Stimulated activated naive CD4-positive, alpha-beta T cell treated with Interleukin-2 at 50 U/mL for 16 hours (primary cell): Measurements from ENCODE around the gene TPT1.
"Not testable (repeated sequence)": the region's sequence is repeated elsewhere in the genome, so short reads cannot be mapped to it uniquely, and the experiment has no call there.

Source experiments
- DNase-seq: peaks from one replicate; lab custom pipeline; 2025; lab: John Stamatoyannopoulos, UW

Gene TPT1

DNA sequence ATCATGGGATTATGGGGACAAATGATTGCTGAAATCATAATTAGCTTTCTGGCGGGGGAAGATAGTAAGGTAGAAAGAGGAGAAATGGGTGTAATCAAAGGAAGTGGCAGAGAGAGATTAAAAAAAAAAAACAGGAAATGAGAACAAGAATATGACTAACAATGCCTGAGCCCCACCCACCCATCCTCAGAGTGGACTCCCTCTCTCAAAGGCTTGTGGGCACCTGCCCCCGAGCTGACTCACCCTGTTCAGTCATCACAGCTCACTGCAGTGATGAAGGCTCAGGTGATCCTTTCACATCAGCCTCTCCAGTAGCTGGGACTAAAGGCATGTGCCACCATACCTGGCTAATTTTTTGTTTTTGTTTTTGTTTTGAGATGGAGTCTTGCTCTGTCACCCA is 26.4 kb upstream of the TPT1 start:
- DNase-seq: peak; percentile 93

DNA sequence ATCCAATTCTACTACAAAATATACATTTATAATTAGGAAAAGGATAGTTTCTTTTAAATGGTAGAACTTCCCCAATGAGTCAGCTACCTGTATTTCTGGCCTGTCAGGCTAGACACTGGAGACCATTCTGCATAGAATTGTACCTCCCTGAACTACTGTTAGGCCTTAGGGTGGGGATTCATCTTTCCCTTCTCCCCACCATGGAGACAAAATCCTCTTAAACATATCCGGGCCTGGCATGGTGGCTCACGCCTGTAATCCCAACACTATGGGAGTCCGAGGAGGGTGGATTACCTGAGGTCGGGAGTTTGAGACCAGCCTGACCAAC is 24.5 kb upstream of the TPT1 start:
- no peak for DNase-seq

DNA sequence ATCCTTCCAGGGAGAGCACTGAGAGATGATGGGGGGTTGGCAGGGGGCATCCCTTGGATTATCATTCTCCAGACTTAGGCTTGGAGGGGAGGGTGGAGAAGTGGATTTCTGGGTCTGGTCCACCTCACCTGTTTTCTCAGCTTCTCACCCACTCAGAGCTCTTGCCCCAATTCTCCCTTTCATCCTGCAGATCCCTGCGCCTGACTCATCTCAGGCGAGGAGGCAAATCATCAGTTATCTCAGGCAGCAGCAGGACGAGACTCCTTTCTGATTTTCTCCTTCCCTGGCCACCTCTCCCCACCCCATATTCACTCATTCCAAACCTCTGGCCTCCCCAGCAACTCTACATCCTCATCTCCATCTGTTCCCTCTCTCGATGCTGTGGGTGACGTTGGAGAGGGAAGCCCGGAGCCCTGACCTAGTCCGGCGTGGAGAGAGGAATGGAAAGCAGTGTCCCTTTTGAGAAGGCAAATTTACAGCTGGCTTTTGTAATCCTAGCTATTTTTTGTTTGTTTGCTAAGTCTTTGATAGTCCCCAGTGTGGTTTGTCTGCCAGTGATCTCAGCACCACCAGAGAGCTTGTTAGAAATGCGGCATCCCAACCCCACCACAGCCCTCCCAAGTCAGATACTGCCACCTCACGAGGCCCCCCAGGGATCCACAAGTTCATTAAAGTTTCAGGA is 24.0 kb upstream of the TPT1 start:
- no peak for DNase-seq

DNA sequence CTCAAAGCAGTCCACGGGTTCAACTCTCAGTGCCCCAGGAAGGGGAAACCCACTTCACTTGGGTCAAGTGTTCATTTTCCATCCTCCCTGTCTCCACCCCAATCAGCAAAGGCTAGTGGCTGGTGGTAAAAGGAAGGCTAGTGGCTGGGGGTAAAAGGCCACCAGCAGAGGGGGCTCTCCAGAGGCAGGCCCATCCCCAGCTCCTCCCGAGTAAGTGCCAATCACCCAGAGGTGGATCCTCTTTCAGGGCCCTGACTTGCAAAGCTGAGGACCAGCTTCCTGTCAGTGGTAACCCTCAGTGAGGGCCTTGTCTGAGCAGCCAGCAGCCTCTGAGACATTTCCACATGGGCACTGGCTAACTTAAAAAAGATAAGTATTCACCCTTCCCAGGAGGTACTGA is 22.0 kb upstream of the TPT1 start:
- no peak for DNase-seq

DNA sequence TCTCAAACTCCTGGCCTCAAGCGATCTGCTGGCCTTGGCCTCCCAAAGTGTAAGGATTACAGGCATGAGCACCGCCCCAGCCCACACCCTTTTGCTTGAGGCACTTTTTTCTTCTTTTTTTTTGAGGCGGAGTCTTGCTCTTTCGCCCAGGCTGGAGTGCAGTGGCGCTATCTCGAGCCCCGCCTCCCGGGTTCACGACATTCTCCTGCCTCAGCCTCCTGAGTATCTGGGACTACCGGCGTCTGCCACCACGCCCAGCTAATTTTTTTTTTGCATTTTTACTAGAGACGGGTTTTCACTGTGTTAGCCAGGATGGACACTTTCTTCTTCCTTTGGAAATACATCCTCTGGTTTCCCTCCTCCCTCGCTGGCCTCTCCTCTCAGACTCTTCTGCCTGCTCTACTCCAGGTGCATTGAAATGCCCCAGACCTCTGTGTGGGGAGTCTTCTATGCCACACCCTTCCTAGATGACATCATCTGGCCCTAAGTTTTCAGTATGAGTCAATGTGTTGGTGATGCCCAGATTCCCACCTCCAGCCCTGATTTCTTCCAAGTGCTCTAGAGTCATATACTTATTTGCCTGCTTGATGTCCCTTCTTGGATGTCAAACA is 20.7 kb upstream of the TPT1 start:
- no peak for DNase-seq

DNA sequence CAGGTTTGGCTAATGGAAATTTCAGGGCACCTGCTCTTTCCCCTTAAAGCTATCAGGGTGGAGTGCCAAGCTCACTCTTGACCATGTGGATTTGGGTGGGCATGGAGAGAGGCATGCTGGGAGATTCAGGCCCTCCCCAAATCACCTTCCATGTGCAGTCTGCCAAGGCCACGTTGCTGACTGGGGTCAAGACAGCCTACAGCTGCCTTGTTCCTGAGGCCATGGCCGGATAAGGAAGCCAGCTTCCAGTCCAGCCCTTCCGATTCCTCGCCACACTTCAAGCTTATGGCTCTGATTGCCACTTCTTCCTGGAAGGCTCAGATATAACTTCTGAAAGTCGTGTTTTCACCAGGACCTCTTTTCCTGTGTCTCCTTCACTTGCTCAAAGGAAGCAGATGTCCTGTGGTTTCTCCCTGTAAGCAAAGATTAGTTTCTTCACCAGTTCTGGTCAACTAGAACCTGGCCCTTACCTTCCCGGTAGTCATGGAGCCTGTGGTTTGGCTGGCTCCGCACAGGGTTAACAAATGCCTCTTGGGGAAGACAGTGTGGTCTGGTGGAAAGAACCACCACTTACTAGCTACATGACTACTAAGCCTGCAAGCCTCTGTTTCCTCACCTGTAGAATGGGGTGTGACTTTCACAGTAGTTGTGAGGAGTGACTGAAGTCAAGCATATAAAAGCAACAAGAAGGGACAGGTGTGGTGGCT is 16.1 kb upstream of the TPT1 start:
- no peak for DNase-seq

DNA sequence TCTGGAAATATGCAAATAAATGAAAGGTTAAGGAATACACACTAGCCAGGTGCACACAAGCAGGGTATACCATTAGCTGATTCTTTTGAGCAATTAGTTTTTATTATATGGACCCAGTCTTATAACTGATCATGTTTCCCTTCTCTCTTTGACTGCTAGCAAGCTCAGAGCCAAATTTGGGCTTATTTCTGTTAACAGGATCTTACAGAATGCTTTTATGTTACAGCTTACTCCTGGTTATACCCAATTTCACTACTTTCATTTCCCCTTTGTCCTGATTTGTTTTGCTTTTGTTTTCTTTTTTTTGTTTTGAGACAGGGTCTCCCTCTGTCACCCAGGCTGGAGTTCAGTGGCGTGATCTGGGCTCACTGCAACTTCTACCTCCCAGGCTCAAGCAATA is 12.9 kb upstream of the TPT1 start:
- no peak for DNase-seq

DNA sequence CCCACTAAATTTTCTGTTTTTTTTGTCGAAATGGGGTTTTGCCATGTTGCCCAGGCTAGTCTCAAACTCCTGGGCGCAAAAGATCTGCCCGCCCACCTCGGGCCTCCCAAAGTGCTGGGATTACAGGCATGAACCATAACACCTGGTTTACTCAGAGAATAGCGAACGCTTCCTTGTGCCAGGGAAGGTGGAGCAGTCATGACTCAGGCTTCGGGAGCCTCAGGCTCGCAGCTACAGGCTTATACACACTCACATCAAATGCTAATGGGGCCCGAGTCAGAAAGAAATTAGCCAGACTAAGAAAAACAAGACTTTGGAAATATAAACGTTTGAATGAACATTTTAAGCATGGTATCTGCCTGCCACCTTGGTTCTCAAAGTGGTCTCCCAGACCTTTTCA is 11.0 kb upstream of the TPT1 start:
- no peak for DNase-seq

DNA sequence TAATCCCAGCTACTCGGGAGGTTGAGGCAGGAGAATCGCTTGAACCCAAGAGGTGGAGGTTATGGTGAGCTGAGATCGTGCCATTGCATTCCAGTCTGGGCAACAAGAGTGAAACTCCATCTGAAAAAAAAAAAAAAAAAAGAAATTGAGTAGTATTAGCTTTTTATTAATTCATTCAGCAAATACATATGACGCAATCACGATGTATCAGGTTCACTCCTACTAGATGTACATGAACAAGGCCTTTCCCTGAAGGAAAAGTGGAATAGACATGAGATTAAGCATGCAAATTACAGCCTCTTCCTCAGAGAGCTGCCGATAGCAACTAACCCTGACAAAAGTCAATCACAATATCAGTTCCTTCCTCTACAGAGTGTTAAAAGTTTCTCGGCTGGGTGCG is 9.2 kb upstream of the TPT1 start:
- DNase-seq: no peak

DNA sequence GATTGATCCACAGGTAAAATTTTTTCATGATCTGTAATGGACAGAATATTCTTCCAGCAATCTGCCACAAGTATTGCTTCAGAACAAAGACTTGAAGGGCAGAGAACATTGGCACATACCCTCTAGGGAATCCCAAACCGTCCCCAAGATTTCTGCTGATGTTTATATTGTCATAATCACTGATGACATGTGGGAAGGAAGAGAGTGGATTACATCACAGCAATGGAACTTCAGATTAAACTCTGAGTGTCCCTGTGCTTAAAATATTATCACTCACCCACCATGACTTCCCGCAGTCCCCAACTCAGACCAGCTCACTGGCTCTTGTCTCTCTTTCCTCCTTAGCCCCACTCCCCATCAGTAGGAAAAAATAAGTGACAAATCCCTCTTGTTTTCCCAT is 8.5 kb upstream of the TPT1 start:
- no peak for DNase-seq

DNA sequence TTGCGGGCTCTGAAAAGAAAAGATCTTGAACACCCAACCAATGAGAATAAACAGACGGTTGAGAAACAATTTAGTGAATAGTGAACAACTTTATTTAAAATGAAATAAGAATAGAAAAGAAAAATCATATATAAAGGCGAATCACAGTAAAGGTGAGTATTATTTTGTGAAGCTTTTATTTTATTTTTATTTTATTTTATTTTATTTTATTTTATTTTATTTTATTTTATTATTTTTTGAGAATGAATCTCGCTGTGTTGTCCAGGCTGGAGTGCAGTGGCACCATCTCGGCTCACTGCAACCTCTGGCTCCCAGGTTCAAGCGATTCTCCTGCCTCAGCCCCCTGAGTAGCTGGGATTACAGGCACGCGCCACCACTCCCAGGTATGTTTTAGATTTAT is 3.1 kb upstream of the TPT1 start:
- not testable (repeated sequence) for DNase-seq

DNA sequence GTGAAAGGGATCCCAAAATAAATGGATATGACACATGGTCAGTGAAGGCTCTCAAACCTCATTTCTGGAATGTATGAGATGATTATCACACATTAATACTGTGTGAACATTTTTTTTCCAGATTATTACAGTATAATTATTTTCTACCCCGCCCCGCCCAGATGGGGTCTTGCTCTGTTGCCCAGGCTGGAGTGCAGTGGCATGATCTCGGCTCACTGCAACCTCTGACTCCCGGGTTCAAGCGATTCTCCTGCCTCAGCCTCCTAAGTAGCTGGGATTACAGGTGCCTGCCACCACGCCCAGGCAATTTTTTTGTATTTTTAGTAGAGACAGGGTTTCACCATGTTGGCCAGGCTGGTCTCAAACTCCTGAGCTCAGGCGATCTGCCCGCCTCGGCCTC is 2.1 kb upstream of the TPT1 start:
- not testable (repeated sequence) for DNase-seq

DNA sequence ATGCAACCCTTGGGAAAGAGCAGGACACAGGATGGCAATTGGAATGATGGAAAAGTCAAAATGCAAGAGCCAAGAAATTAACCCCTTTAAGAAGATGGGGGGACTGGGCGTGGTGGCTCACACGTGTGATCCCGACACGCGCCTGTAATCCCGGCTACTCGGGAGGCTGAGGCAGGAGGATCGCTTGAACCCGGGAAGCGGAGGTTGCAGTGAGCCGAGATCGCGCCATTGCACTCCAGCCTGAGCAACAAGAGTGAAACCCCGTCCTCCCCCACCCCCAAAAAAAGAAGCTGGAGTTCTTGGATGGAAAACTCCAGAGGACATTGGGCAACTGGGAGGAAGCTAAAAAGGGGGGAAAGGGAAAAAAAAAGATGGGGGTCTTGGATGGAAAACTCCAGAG is 1.7 kb upstream of the TPT1 start:
- DNase-seq: not testable (repeated sequence)

DNA sequence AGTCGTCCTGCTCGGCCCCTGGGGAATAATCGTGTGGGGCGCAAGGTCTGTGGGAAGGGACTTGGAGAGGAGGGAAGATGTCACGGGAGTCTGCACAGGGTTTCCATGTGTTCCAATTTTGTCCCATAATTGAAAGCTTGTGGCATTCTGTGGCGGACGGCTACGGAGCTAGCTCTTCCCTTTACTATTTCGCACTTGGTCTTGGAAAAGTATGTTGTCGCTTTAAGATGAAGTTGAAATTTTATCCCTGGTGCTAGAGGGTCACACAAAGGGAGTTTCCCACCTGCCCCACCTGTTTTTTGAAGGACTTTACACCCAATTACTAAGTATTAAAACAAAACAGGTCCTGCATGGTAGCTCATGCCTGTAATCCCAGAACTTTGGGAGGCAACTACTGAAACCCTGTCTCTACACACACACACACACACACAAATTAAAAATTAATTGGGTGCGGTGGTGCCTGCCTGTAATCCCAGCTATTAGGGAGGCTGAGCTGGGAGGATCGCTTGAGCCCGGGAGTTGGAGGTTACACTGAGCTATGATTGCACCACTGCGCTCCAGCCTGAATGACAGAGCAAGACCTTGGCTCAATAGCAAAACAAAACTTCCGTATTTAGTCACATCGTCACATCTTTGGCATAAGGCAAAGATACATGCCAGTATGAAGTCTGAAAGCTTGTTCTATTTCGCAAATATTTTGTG is 967 bp upstream of the TPT1 start:
- DNase-seq: no peak

DNA sequence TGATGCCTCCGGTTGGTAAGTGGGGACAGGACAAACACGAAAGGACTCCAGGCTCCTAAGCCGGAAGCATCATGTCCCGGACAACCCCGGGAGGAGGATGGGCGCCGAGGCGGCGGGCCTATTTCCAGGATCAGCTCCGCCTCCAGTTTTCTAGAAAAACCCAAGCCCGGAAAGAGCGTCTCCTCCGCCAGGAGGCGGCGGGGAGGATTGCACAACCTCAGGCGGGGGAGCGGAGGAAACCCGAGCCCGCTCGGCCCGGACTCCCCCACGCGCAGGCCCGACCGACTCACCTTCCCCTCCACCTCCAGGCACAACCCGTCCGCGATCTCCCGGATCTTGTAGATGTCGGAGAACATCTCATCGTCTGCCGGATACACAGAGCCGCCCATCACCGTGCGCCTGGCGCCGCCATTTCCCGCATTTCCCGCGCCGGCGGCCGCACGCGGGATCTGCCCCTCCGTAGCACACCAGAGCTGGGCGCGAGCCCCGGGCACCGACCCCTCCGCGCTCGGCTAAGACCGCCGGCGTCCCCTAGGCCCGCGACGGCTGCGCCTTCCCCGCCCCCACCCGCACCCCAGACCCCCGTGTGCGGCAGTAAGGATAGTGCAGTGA is 455 bp downstream of the TPT1 start:
- DNase-seq: peak; percentile 81

DNA sequence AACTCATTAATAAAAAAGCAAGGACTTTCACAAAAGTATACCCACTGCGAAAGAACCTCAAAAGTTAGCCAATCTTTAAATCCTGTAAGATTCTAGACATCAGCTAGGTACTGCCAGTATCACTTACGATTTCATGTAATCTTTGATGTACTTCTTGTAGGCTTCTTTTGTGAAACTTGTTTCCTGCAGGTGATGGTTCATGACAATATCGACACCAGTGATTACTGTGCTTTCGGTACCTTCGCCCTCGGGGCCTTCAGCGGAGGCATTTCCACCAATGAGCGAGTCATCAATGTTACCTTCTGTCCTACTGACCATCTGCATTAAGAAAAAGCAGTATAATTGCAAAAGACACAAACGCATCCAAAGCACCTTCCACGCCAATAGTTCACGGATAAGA is 1.1 kb downstream of the TPT1 start:
- peak; percentile 25 for DNase-seq

DNA sequence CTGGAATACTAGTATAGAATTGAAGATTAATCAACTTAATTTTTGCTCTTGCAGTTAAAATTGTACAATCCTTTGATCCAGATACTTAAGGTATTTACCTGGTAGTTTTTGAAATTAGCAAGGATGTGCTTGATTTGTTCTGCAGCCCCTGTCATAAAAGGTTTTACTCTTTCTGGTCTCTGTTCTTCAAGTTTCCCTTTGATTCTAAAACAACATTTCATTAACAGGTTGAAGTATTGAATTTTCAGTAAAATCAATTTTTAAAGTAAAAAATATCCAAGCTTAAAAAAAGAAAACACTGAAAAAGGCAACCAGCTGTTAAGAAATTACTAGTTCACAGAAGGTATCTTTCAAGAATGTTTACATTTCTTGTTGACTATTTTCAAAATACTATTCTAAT is 1.6 kb downstream of the TPT1 start:
- DNase-seq: no peak

DNA sequence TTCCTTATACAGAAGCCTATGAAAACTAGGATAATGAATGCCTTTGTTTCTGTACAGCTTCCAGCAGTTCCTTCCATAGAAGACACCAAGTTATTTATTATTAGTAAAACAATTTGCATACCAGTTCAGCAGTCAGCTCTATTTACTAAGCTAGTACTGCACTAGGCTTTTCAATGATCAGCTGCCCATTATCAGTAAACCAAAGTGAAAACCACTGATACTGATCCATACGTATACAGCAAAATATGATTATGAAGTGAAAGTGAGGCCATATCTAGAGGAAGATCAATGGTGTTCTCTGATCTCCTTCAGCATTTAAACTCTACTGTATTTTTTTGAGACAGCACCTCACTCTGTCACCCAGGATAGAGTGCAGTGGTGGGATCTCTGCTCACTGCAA is 3.2 kb downstream of the TPT1 start:
- DNase-seq: no peak

DNA sequence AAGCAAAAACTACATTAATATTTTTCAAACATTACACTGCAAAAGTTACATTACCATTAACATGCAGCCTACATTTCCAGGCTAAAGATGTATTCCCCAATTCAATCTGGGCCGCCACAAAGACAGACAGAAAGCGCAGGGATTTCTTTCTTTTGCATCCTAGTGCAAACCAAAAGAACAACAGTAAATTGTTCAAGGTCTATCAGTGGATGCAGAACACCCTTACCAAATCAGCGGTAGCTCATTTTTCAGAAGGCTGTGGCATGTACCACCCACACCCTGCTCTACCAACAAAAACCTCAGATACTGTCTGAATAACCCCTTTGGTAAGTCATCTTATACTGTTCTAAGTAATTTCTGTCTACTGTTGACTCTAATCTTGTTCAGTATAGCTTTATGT is 3.6 kb downstream of the TPT1 start:
- DNase-seq: no peak

DNA sequence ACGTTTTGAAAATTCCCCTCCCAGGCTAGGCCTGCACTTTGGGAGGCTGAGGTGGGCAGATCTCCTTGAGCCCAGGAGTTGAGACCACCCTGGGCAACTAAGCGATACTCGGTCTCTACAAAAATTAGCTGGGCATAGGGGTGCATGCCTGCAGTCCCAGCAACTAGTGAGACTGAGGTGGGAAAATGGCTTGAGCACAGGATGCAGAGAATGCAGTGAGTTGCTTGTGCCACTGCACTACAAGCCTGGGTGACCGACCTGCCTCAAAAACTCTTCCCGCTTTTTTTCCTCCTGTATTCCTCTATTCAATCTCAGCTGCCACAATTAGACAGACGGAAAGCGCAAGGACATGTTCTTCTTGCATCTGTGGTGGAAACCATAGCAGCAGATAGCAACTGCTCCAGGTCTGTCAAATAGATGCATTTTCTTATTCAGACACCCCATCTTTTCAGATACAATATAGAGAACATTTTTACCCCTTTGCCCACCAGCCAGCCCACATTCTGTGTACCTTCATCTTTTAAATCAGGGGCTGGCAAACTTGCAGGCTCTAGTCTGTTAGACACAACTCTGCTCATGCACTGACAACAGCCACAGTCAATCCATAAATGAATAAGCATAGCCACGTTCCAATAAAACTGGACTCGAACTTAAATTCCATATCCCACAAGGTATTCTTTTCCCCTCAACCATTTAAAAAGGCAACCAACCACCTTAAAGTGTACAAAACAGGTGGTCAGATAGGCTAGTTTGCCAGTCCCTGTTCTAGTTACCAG is 4.8 kb downstream of the TPT1 start:
- no peak for DNase-seq

DNA sequence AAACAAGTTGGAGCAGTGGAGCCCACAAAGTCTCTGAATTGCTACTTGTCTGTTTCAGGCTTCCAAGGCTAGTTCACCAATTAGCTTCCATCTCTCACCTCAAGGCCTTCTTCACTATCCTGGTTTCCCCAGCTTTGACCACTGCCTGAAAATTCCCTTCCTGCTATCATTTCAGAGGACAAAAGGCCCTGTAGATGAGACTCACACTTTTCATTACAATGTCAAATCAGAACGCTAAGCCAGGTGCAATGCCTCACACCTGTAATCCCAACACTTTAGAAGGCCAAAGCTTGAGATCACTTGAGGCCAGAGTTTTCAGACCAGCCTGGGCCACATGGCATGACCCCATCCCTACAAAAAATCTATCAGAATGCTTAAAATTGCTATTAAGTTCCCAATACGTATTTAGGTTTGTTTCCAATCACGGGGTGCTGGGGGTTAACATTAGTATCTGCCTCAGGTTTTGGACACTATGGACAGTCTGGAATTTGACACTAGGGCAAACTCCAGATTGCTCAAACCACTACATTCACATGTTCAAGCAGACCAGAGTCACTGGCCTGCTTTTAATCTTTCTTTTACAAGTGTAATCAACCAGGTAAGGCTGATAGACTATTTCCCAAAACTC is 5.5 kb downstream of the TPT1 start:
- DNase-seq: no peak
